Caco-2 (cell line): ENCODE results near the gene SVIL. TPM values are rescaled to one million over a fixed set of nuclear protein-coding genes. Genes with fewer than 3 reads are reported as not detected.
"Not testable (repeated sequence)": the region's sequence is repeated elsewhere in the genome, so short reads cannot be mapped to it uniquely, and the experiment has no call there.

Experiments
- BruUV-seq: library from RNA; stranded (reverse); fragments of 400-500 nt; replicated peaks from 2 replicates; lab custom pipeline; 2021; lab: Mats Ljungman, UMichigan
- CTCF ChIA-PET: fragments of 300-600 bp; sonication (Branson Sonifier 250); formaldehyde crosslinking; loops from one replicate; lab custom pipeline; 2022; ENCODE audit warnings: antibody characterized with exemption; lab: Charles Lee
- POLR2A ChIA-PET: fragments of 300-600 bp; sonication (Branson Sonifier 250); formaldehyde crosslinking; loops from one replicate; lab custom pipeline; 2022; ENCODE audit warnings: antibody characterized with exemption; lab: Charles Lee
- DNase-seq, 2 experiments: peaks; one replicate each; pipeline versions ENCODE4 v3.0.0 to v3.0.0-alpha.2; 2020 to 2022
- H3K27me3 ChIP-seq: replicated peaks from 2 replicates; pipeline ENCODE4 v1.6.0; 2011; ENCODE audit warnings: low read length; ENCODE audit not compliant: control insufficient read depth, insufficient read depth
- H3K36me3 ChIP-seq: 2 replicates; pipeline ENCODE4 v1.5.1; 2011; ENCODE audit warnings: low read length; ENCODE audit not compliant: control insufficient read depth, insufficient read depth
- H3K4me1 ChIP-seq: fragments of 250-450 bp; sonication (Bioruptor Pico); 2 replicates; pipeline ENCODE4 v1.5.1; 2020; ENCODE audit warnings: mild to moderate bottlenecking
- H3K4me3 ChIP-seq: 2 replicates; pipeline ENCODE4 v1.5.1; 2011; ENCODE audit warnings: low read depth, mild to moderate bottlenecking, control low read depth, low read length
- H3K9me3 ChIP-seq: fragments of 250-450 bp; sonication (Bioruptor Pico); 2 replicates; pipeline ENCODE4 v1.5.1; 2020; ENCODE audit warnings: mild to moderate bottlenecking, moderate library complexity
- H3K27ac Mint-ChIP-seq: one replicate; pipeline ENCODE4 v1.8.0; 2022; ENCODE audit warnings: mixed read lengths; ENCODE audit not compliant: unreplicated experiment
- H3K27me3 Mint-ChIP-seq: one replicate; pipeline ENCODE4 v1.8.0; 2022; ENCODE audit warnings: mixed read lengths; ENCODE audit not compliant: insufficient read depth, unreplicated experiment
- H3K36me3 Mint-ChIP-seq: one replicate; pipeline ENCODE4 v1.8.0; 2022; ENCODE audit warnings: mild to moderate bottlenecking, mixed read lengths; ENCODE audit not compliant: insufficient read depth, unreplicated experiment
- H3K4me1 Mint-ChIP-seq: one replicate; pipeline ENCODE4 v1.8.0; 2022; ENCODE audit warnings: low read depth, mixed read lengths; ENCODE audit not compliant: unreplicated experiment
- H3K4me3 Mint-ChIP-seq: one replicate; pipeline ENCODE4 v1.8.0; 2022; ENCODE audit warnings: mild to moderate bottlenecking, moderate library complexity, mixed read lengths; ENCODE audit not compliant: unreplicated experiment
- H3K9me3 Mint-ChIP-seq: one replicate; pipeline ENCODE4 v1.8.0; 2022; ENCODE audit warnings: mixed read lengths; ENCODE audit not compliant: unreplicated experiment
- intact Hi-C: fragments of 100-400 bp; cut with micrococcal nuclease; formaldehyde crosslinking; loops from one replicate; pipeline ENCODE4 v1.10.0; 2022; ENCODE audit not compliant: unreplicated experiment
- total RNA-seq: library from RNA; stranded (reverse); gene quantifications from 2 replicates; pipeline ENCODE4 v1.2.3, GENCODE V29; 2022
- TF ChIP-seq, protein P1 (sequence below), 2 experiments: fragments of 200-600 bp in 1 of 2; IDR thresholded peaks; 1 replicate in 1 of 2; 2 replicates in 1 of 2; pipeline versions ENCODE4 v1.5.1 to v1.8.0; 2011 to 2022; ENCODE audit warnings: antibody characterized with exemption in 1 of 2, control low read depth in 1 of 2, inconsistent platforms in 1 of 2, low read depth in 1 of 2, low read length in 1 of 2, mild to moderate bottlenecking in 1 of 2, moderate library complexity in 1 of 2; ENCODE audit not compliant: insufficient read depth in 1 of 2, severe bottlenecking in 1 of 2, unreplicated experiment in 1 of 2

The SVIL gene
- total RNA-seq, 1 experiment from 2014 or later = 54.4 TPM

GRCh38 chr10:29508554-29509244, 126.1 kb downstream of the SVIL start:
- Mint-ChIP-seq H3K36me3 (peaks cover 33% of the 10 kb centered on the region), H3K4me1 (peaks cover 10% of the 10 kb centered on the region), H3K27me3 (no peaks in the 10 kb centered on the region), H3K27ac (no peak overlapping the region), H3K4me3 (no peak overlapping the region), H3K9me3 (no peaks in the 10 kb centered on the region)
- H3K36me3 ChIP-seq = no peaks in the 10 kb centered on the region
- intact Hi-C loops = no loop called here
- ChIA-PET POLR2A (no interaction called here), CTCF (no interaction called here)
- DNase-seq = no peak
- TF ChIP-seq, protein P1, sequence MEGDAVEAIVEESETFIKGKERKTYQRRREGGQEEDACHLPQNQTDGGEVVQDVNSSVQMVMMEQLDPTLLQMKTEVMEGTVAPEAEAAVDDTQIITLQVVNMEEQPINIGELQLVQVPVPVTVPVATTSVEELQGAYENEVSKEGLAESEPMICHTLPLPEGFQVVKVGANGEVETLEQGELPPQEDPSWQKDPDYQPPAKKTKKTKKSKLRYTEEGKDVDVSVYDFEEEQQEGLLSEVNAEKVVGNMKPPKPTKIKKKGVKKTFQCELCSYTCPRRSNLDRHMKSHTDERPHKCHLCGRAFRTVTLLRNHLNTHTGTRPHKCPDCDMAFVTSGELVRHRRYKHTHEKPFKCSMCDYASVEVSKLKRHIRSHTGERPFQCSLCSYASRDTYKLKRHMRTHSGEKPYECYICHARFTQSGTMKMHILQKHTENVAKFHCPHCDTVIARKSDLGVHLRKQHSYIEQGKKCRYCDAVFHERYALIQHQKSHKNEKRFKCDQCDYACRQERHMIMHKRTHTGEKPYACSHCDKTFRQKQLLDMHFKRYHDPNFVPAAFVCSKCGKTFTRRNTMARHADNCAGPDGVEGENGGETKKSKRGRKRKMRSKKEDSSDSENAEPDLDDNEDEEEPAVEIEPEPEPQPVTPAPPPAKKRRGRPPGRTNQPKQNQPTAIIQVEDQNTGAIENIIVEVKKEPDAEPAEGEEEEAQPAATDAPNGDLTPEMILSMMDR (IDR thresholded peaks at IDR 0.05; ENCODE audit: insufficient read depth in 1 of 2, low read depth in 1 of 2, low read length in 1 of 2, severe bottlenecking in 1 of 2, unreplicated experiment in 1 of 2) = no peak
- H3K27me3 ChIP-seq = no peaks in the 10 kb centered on the region
- H3K4me3 ChIP-seq = no peak overlapping the region
- H3K9me3 ChIP-seq = no peaks in the 10 kb centered on the region
- H3K4me1 ChIP-seq = 0 out of 2 replicates have a peak, but pooled peaks cover 5% of the 10 kb centered on the region
- BruUV-seq = no TSS peak

DNA sequence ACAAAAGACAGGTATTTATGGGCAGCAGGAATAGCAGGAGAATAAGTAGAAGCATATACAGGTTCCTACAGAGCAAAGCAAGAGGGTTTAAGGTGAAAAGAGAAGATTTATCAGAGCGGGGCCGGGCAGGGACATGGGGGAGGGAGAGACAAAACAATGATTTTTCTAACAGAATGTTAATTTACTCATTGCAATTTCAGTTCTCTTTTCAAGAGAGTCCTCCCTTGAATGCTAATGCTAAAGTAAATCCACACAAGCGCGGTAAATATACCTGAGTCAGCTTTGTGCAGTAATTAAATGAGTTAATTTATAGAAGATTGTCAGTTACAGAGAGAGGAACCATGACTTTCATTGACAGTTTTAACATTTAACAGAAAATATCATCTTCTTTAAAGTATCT, 127.0 kb downstream of the SVIL start:
- not testable (repeated sequence) for H3K4me3 Mint-ChIP-seq

GRCh38 chr10:29506324-29506921, 128.3 kb downstream of the SVIL start:
- POLR2A ChIA-PET, BruUV-seq, H3K4me3 Mint-ChIP-seq, intact Hi-C loops, CTCF ChIA-PET, H3K36me3 ChIP-seq, H3K4me1 ChIP-seq, H3K27me3 ChIP-seq, H3K27ac Mint-ChIP-seq, H3K4me1 Mint-ChIP-seq, H3K4me3 ChIP-seq, H3K27me3 Mint-ChIP-seq, DNase-seq, H3K9me3 ChIP-seq, H3K9me3 Mint-ChIP-seq: not testable (repeated sequence)
- peaks cover 17% of the 10 kb centered on the region for H3K36me3 Mint-ChIP-seq

More for the DNA sequence above, 127.0 kb downstream of the SVIL start:
- H3K4me1 ChIP-seq, H3K36me3 ChIP-seq, H3K27me3 ChIP-seq, BruUV-seq, H3K4me1 Mint-ChIP-seq, DNase-seq, H3K27me3 Mint-ChIP-seq, H3K9me3 ChIP-seq, H3K4me3 ChIP-seq, intact Hi-C loops, H3K27ac Mint-ChIP-seq, POLR2A ChIA-PET, H3K9me3 Mint-ChIP-seq: not testable (repeated sequence)
- H3K36me3 Mint-ChIP-seq = peaks cover 27% of the 10 kb centered on the region
- CTCF ChIA-PET = interaction anchor here (0.6 kb wide), 1 partner anchor 160 kb away, joined by 3 read pairs; no protein-coding TSS in a partner anchor

GRCh38 chr10:29502351-29502750, 132.4 kb downstream of the SVIL start:
- ChIA-PET CTCF (interaction anchor here (1.4 kb wide), 1 partner anchor 33 kb away, joined by 6 read pairs; no protein-coding TSS in a partner anchor), POLR2A (no interaction called here)
- TF ChIP-seq, protein P1 (IDR thresholded peaks at IDR 0.05; ENCODE audit: insufficient read depth in 1 of 2, low read depth in 1 of 2, low read length in 1 of 2, severe bottlenecking in 1 of 2, unreplicated experiment in 1 of 2) = no peak
- Histone ChIP-seq H3K9me3 (no peaks in the 10 kb centered on the region), H3K27me3 (no peaks in the 10 kb centered on the region), H3K4me3 (no peak overlapping the region), H3K4me1 (peaks cover 3% of the 10 kb centered on the region; the same call in 1 of the 2 replicates), H3K36me3 (no peaks in the 10 kb centered on the region)
- no peak overlapping the region for H3K4me3 Mint-ChIP-seq
- no peak for DNase-seq
- H3K27ac Mint-ChIP-seq = no peak overlapping the region
- peaks cover 30% of the 10 kb centered on the region for H3K36me3 Mint-ChIP-seq
- H3K27me3 Mint-ChIP-seq = no peaks in the 10 kb centered on the region
- no TSS peak for BruUV-seq
- no peaks in the 10 kb centered on the region for H3K9me3 Mint-ChIP-seq
- no peaks in the 10 kb centered on the region for H3K4me1 Mint-ChIP-seq
- intact Hi-C loops = no loop called here
